Epithelial cell of proximal tubule (primary cell): ENCODE results near the gene SP100. TPM values are rescaled to one million over a fixed set of nuclear protein-coding genes. Genes with fewer than 3 reads are reported as not detected.

ENCODE experiments used
- DNase-seq: peaks from one replicate; pipeline ENCODE4 v3.0.0-alpha.2; 2011; ENCODE audit warnings: low read depth
- H3K4me3 ChIP-seq: 2 replicates; pipeline ENCODE4 v1.5.1; 2011; ENCODE audit warnings: low read depth, mild to moderate bottlenecking, low read length
- CTCF ChIP-seq: conservative IDR thresholded peaks from 2 replicates; pipeline ENCODE4 v1.5.1; 2012; ENCODE audit warnings: low read depth, mild to moderate bottlenecking, low read length
- total RNA-seq: library from RNA; depleted of rRNA; stranded (reverse); fragments of >200 nt; gene quantifications from 2 replicates; pipeline ENCODE4 v1.2.3, GENCODE V29; 2015

SP100 gene
- total RNA-seq, 1 donor from 2014 or later: 30.3 TPM

DNA sequence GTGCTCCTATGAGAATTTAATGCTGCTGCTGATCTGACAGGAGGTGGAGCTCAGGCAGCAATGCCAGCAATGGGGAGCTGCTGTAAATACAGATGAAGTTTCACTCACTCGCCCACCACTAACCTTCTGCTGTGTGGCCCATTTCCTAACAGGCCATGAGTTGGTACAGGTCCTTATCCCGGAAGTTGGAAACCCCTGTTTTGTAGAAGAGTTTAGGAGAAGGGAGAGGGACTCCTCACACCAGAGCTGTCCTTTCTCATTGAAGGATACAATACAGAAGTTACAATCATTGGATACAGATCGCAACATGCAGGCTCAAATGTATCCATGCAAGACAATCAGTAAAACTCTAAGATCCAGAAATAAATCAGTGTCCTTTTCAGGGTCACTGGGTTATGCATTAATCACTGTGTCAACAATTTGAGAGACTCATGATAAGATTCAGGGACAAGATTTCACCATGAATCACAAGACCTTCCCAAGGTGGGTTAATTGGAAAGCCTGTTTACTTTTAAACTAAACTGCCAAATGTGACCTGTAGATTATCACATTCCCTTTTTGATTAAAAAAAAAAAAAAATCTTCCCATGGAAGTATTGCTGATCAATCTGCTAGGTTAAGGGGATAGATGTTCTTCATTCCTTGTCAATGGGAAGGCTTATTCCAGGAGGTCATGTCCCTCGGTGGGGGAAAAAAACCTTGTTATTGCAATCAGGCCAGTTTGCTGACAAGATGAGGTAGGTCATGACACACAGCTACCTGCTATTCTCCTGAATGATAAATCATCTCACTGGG lies 97.2 kb downstream of the SP100 start:
- no peak for TF ChIP-seq CTCF
- peak; percentile 29 for DNase-seq
- no peak overlapping the region for H3K4me3 ChIP-seq

DNA sequence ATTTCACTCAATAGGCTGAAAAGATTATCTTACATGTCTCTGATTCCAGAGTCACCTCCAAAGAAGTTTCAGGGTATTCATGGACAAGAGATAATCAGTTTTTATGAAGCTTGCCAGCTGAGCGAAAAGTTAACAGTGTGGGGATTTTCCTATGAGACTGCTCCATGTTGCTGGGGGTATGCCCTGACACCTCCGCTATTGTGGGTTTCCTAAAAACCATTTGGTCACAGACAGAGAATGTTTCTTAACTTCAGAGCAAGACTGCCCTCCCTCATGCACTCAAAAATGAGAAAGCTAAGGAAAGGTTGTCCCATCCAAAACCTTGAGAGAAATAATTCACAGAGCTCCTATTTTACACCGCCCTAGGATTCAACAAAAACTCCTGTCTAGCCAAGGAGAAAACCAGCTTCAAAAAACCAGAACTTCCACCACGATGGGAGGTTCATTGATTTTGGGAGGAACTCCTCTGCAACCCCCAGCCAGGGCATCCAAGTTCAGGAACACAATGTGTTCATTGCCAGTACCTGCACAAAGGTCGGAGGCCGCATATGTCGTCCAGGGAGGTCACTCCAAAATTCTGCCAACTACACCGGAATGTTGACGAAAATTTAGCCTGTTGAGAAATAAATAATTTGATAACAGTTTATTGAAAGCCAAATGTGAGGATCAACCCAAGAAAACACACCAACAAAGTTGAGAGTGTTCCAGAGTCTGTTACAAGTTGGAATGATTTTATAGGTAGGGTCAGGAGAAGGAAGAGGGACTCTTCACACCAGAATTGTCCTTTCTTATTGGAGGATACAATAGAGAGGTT lies 104.3 kb downstream of the SP100 start:
- no peak for TF ChIP-seq CTCF
- no peak for DNase-seq
- no peak overlapping the region for H3K4me3 ChIP-seq

- no peak for TF ChIP-seq CTCF
- peak; percentile 20 for DNase-seq
- no peak overlapping the region for H3K4me3 ChIP-seq
These were observed 104.8 kb downstream of the SP100 start for GRCh38 chr2:230520875-230521155.

GRCh38 chr2:230521386-230521785 lies 105.4 kb downstream of the SP100 start:
- H3K4me3 ChIP-seq: no peak overlapping the region
- no peak for DNase-seq
- TF ChIP-seq CTCF: no peak

DNA sequence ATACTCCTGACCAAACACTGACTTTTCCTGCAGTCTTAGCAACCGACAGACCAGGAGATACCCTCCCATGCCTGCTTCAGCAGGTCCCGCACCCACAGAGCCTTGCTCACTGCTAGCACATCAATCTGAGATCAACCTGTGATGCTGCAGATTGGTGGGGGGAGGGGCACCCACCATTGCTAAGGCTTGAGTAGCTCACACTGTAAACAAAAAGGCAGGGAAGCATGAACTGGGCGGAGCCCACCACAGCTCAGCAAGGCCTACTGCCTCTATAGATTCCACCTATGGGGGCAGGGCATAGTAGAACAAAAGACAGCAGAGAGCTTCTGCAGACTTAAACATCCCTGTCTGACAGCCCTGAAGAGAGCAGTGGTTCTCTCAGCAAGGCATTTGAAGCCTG lies 109.7 kb downstream of the SP100 start:
- no peak for TF ChIP-seq CTCF

GRCh38 chr2:230537531-230537976 lies 121.6 kb downstream of the SP100 start:
- no peak overlapping the region for H3K4me3 ChIP-seq
- no peak for TF ChIP-seq CTCF
- DNase-seq: no peak

More for the DNA sequence above, 109.7 kb downstream of the SP100 start:
- DNase-seq: no peak
- H3K4me3 ChIP-seq: no peak overlapping the region
